ENCODE data around the gene FAF1.

DNA sequence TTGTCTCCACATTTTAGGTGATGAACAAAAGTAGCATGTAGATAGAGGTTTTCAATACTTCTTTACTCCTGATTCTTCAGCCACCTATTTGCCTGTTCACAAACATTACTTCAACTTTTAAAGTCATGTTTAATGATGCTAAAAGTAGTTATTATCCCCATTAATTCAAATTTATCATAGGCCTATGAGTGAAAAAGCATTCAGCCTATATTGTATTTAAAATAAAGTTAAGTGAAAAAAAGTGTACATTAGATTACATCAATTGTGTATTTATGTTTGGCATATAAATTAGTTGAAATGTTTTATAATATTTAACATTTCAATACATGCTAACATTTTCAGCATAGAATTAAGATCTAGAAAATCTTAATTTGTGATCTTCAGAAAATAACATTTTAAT lies 20.4 kb upstream of the FAF1 start:
- no peak for TF ChIP-seq POLR2A (IDR thresholded peaks at IDR 0.05)
- TF ChIP-seq, protein P1, sequence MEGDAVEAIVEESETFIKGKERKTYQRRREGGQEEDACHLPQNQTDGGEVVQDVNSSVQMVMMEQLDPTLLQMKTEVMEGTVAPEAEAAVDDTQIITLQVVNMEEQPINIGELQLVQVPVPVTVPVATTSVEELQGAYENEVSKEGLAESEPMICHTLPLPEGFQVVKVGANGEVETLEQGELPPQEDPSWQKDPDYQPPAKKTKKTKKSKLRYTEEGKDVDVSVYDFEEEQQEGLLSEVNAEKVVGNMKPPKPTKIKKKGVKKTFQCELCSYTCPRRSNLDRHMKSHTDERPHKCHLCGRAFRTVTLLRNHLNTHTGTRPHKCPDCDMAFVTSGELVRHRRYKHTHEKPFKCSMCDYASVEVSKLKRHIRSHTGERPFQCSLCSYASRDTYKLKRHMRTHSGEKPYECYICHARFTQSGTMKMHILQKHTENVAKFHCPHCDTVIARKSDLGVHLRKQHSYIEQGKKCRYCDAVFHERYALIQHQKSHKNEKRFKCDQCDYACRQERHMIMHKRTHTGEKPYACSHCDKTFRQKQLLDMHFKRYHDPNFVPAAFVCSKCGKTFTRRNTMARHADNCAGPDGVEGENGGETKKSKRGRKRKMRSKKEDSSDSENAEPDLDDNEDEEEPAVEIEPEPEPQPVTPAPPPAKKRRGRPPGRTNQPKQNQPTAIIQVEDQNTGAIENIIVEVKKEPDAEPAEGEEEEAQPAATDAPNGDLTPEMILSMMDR (IDR thresholded peaks at IDR 0.05) = no peak

All from esophagus squamous epithelium (tissue), 4 donors.